Ishikawa (cell line): ENCODE data around the gene IRF2BPL.
A peak's percentile ranks its signal among the peaks of the same experiment; 100 is the strongest.

Source experiments
- CEBPB ChIP-seq: IDR thresholded peaks from 2 replicates; pipeline ENCODE4 v1.6.1; 2012
- CREB1 ChIP-seq: IDR thresholded peaks from 2 replicates; pipeline ENCODE4 v1.6.1; 2012; ENCODE audit warnings: low read depth
- EGR1 ChIP-seq: IDR thresholded peaks from 2 replicates; pipeline ENCODE4 v1.6.1; 2012
- EP300 ChIP-seq: IDR thresholded peaks from 2 replicates; pipeline ENCODE4 v1.6.1; 2012; ENCODE audit warnings: borderline replicate concordance
- FOXM1 ChIP-seq: IDR thresholded peaks from 2 replicates; pipeline ENCODE4 v1.6.1; 2012; ENCODE audit warnings: low read depth, borderline replicate concordance
- NFIC ChIP-seq: IDR thresholded peaks from 2 replicates; pipeline ENCODE4 v1.6.1; 2012
- RAD21 ChIP-seq: IDR thresholded peaks from 2 replicates; pipeline ENCODE4 v1.6.1; 2012; ENCODE audit warnings: low read depth
- REST ChIP-seq: IDR thresholded peaks from 2 replicates; pipeline ENCODE4 v1.6.1; 2012; ENCODE audit warnings: low read depth, mild to moderate bottlenecking
- TAF1 ChIP-seq: IDR thresholded peaks from 2 replicates; pipeline ENCODE4 v1.6.1; 2012; ENCODE audit warnings: low read depth, mild to moderate bottlenecking
- TCF12 ChIP-seq: IDR thresholded peaks from 2 replicates; pipeline ENCODE4 v1.6.1; 2012; ENCODE audit warnings: low read depth
- TEAD4 ChIP-seq: IDR thresholded peaks from 2 replicates; pipeline ENCODE4 v1.6.1; 2012
- YY1 ChIP-seq: IDR thresholded peaks from 2 replicates; pipeline ENCODE4 v1.6.1; 2012; ENCODE audit warnings: low read depth
- ZBTB7A ChIP-seq: IDR thresholded peaks from 2 replicates; pipeline ENCODE4 v1.6.1; 2012; ENCODE audit warnings: low read depth
- TF ChIP-seq, protein P1 (sequence below): IDR thresholded peaks from 2 replicates; pipeline ENCODE4 v1.6.1; 2012
- TF ChIP-seq, protein P2 (sequence below): IDR thresholded peaks from 2 replicates; pipeline ENCODE4 v1.6.1; 2012

The IRF2BPL gene

DNA sequence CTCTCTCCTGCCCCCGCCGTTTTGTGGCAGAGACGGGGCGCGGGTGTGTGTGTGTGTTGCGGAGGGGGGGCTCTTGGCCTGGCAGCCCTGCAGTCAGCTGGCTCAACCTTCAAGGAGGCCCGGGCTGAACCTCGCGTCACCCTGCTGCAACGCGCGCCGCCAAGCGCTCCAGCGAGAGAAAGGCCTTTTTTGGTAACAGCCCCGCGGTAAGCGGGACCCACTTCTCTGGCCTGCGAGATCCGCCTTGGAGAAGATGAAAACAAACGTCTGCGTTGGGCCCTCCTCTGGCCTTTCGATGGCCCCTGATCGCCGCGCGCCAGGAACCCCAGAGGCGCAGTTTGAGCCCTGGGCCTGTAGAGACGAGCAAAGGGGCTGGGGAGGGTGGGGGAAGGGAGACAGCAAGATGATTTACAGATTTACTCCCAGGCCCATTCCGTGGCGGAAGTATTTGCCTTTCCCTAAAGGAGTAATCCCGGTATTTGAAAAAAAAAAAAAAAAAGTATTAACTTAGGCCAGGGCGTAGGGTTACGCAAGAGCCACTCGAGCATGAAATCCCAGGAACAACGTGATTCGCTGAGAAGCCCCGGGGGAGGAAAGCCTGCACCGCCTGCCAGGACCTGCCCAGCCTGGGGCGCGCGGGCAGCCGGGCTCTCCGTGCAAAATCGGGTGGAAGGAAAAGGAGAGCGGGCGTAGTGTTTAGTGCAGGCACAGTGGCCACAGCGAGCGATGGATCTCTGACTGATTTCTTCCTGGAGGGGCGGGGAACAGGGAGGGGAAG, 4.5 kb upstream of the IRF2BPL start:
- TF ChIP-seq RAD21 (peak; percentile 15; the same call in 1 of the 2 replicates), FOXM1 (peak; percentile 84), NFIC (peak; percentile 92), TAF1 (peak; percentile 20; the same call in 1 of the 2 replicates), TEAD4 (peak; percentile 86), CEBPB (peak; percentile 100), ZBTB7A (no peak; the same call in 1 of the 2 replicates), EP300 (peak; percentile 92), REST (no peak), YY1 (no peak), TCF12 (peak; percentile 94), CREB1 (no peak), EGR1 (no peak; the same call in 1 of the 2 replicates)
- TF ChIP-seq, protein P1, sequence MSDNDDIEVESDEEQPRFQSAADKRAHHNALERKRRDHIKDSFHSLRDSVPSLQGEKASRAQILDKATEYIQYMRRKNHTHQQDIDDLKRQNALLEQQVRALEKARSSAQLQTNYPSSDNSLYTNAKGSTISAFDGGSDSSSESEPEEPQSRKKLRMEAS = peak; percentile 39
- TF ChIP-seq, protein P2, sequence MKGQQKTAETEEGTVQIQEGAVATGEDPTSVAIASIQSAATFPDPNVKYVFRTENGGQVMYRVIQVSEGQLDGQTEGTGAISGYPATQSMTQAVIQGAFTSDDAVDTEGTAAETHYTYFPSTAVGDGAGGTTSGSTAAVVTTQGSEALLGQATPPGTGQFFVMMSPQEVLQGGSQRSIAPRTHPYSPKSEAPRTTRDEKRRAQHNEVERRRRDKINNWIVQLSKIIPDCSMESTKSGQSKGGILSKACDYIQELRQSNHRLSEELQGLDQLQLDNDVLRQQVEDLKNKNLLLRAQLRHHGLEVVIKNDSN = 0 out of 2 replicates have a peak, but pooled peaks have one; percentile 22

GRCh38 chr14:77032491-77032843, 4.0 kb upstream of the IRF2BPL start:
- TF ChIP-seq, protein P2 = no peak
- TF ChIP-seq CREB1 (no peak), TEAD4 (no peak), EP300 (no peak)

- TF ChIP-seq, protein P1 = no peak
- no peak for TF ChIP-seq EGR1
- no peak for TF ChIP-seq EP300
- no peak for TF ChIP-seq TAF1
- TF ChIP-seq REST = no peak
- TF ChIP-seq, protein P2 = no peak
- TF ChIP-seq TEAD4 = no peak
- no peak for TF ChIP-seq RAD21
- no peak for TF ChIP-seq TCF12
- TF ChIP-seq YY1 = no peak
- TF ChIP-seq NFIC = no peak
- no peak for TF ChIP-seq FOXM1
- no peak for TF ChIP-seq CREB1
- TF ChIP-seq ZBTB7A = no peak
- TF ChIP-seq CEBPB = no peak
Measured at GRCh38 chr14:77031759-77032490, 3.4 kb upstream of the IRF2BPL start.

DNA sequence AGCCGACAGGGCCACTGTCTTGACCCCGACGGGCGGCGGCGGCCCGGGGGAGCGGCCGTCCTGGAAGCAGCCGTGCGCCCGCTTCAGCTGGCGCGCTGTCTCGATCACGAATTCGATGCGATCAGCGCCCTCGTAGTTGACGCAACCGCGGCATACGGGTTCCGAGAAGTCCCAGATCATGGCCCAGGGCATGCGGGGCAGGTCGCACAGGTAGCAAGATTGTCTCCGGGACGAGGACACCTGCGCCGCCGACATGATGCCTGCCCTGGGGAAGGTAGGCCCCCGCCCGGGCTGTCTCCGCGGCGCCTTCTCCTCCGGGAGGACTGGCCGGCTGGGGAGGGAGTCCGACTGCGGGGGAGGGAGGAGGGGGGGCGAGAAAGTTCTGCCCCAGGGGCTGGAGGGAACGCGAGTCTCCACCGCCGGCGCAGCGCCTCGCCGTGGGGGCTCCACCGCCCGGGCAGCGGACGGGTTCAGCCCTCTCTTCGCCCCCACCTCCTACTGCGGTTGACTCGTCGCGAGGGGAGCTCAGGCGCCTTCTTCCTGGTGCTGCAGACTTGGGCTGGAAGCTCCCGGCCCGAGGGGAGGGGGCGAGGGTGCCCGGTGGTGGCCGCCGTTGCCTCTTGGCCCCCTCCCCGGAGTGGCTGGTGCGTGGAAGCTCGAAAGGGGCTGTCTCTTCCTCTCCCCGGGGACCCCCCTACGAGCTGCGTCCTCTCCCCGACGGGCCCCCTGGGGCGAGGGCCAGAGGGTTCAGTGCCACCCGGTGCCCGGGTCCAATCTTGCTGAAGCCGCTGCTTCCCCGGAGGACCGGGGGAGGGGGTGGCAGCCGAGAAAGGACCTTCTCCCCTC, 747 bp downstream of the IRF2BPL start:
- no peak for TF ChIP-seq TCF12
- TF ChIP-seq YY1 = peak; percentile 51
- TF ChIP-seq, protein P2 = no peak
- no peak for TF ChIP-seq TAF1
- TF ChIP-seq, protein P1 = no peak; the same call in none of the 2 replicates
- TF ChIP-seq CEBPB = no peak; the same call in 1 of the 2 replicates
- TF ChIP-seq FOXM1 = no peak
- peak; percentile 53; the same call in 1 of the 2 replicates for TF ChIP-seq EGR1
- TF ChIP-seq RAD21 = no peak
- peak; percentile 81 for TF ChIP-seq ZBTB7A
- no peak for TF ChIP-seq EP300
- no peak for TF ChIP-seq TEAD4
- TF ChIP-seq REST = no peak
